DMS114 treated with DMSO at 0.1 percent for 48 hours (cell line): Measurements from ENCODE around the gene NOG.

Experiments
- DNase-seq: peaks from one replicate; lab custom pipeline; 2025; ENCODE audit not compliant: unreplicated experiment; lab: John Stamatoyannopoulos, UW

The NOG gene

DNA sequence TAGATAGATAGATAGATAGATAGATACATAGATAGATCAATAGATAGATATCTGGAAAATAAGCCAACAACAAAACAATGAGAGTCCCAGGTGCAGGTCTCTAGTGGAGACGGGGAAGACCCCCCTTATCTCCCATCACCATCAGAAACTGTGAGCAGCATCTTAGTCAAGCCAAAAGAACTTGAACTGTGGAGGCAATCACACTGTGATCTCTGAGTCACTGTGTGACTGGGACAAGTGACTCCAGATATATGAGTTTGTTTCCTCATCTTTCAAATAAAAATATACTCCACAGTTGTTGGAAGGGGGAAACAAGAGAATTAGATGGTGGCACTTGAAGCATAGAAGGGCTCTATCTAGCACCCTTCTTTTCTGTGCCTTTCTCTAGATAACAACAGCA lies 42.1 kb downstream of the NOG start:
- DNase-seq, result no peak

DNA sequence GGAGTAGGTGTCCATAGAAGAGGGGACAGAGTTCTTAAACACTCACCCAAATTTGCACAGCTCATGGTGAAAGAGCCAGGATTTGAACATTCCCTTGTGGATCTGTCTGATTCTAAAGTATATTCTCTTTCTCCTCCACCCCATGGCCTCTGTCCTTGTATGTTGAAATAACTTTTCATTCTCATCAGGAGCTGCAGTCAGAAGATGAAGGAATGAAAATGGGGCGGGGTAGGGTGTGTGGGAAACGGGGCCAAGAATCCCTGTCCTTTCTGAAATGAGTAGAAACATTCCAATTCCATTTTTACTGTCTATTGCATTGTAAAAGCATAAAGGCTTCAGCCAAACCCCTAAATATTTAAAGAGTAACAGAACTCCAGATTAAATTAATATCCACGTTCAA lies 42.8 kb downstream of the NOG start:
- no peak for DNase-seq

GRCh38 chr17:56637254-56637653 lies 43.8 kb downstream of the NOG start:
- no peak for DNase-seq

GRCh38 chr17:56638591-56639051 lies 45.1 kb downstream of the NOG start:
- no peak for DNase-seq

DNA sequence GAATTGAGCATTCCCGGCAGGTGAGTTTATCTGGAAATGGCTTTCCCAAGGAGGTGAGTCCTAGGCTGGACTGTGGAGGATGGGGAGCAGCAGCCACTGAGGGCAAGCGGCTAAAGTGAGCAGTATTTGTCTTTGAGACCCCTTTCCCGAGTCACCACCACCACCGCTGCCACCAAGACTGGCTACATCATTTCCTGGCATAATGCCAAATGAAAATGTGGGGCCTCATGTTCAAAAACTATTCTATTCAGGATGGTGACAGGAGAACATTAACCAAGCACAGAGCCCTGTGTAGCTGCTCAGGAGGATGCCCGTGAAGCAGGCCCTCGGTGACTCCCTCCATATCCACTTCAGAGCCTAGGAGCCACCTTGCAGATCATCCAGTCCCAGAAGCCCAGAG lies 46.0 kb downstream of the NOG start:
- DNase-seq, result no peak

GRCh38 chr17:56640116-56640515 lies 46.6 kb downstream of the NOG start:
- DNase-seq, result no peak

DNA sequence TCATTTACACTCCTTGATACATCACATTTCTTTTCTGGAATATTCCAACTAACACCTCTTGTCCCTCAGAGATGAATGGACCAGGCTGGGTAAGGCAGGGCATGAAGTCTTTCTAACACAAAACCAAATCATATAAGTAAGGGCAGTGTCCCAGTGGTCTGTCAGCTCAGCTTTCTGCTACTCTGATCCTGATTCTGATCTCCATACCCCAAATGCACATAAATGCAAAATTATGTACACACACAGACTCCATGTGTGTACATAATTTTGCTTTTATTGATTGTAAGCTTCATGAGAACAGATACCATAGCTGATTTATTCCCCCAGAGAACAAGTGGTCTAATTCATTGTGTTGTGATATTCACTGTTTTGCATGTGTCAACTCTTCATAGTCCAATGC lies 47.9 kb downstream of the NOG start:
- DNase-seq, result no peak

GRCh38 chr17:56641894-56642293 lies 48.4 kb downstream of the NOG start:
- DNase-seq, result no peak

DNA sequence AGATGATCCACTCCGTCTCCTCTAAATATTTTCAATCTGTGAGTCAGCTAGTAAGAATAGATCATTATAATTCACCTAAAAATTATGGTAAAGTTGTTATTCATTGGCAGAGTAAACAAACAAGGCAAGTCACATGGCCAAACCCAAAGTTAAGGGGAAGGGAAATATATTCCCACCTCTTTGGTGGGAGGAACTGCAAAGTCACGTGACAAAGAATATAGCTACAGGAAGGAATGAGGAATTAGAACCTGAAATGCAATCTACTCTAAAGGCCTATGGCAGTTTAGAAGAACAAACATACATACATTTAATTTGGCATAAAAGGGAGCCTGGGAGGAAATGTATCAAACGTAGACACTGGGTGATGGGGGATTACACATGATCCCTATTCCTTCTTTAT lies 48.9 kb downstream of the NOG start:
- no peak for DNase-seq
